HEK293 (cell line): ENCODE measurements around the gene STMND1.

Experiments
- ATF2 ChIP-seq: fragments of 450-650 bp; formaldehyde crosslinking; IDR thresholded peaks from 2 replicates; pipeline ENCODE4 v1.5.1; 2016; ENCODE audit warnings: missing biosample characterization, missing genetic modification characterization, low read depth
- KLF17 ChIP-seq: fragments of 450-650 bp; formaldehyde crosslinking; IDR thresholded peaks from 2 replicates; pipeline ENCODE4 v1.5.1; 2016; ENCODE audit warnings: missing biosample characterization, missing genetic modification characterization
- OVOL3 ChIP-seq: fragments of 450-650 bp; formaldehyde crosslinking; IDR thresholded peaks from 2 replicates; pipeline ENCODE4 v1.5.1; 2016; ENCODE audit warnings: missing biosample characterization, missing genetic modification characterization
- PRDM10 ChIP-seq: fragments of 450-650 bp; formaldehyde crosslinking; IDR thresholded peaks from 2 replicates; pipeline ENCODE4 v1.5.1; 2016; ENCODE audit warnings: missing biosample characterization, missing genetic modification characterization
- SALL2 ChIP-seq: fragments of 450-650 bp; formaldehyde crosslinking; IDR thresholded peaks from 2 replicates; pipeline ENCODE4 v1.5.0; 2017; ENCODE audit warnings: missing biosample characterization, mild to moderate bottlenecking, missing genetic modification characterization, borderline replicate concordance
- TSHZ1 ChIP-seq: fragments of 450-650 bp; formaldehyde crosslinking; IDR thresholded peaks from 2 replicates; pipeline ENCODE4 v1.5.1; 2016; ENCODE audit warnings: missing biosample characterization, missing genetic modification characterization, borderline replicate concordance
- ZFP41 ChIP-seq: fragments of 450-650 bp; formaldehyde crosslinking; IDR thresholded peaks from 2 replicates; pipeline ENCODE4 v1.5.1; 2016; ENCODE audit warnings: missing biosample characterization, missing genetic modification characterization, borderline replicate concordance
- ZNF114 ChIP-seq: fragments of 450-650 bp; formaldehyde crosslinking; IDR thresholded peaks from 2 replicates; pipeline ENCODE4 v1.5.0; 2017; ENCODE audit warnings: missing biosample characterization, missing genetic modification characterization
- ZNF16 ChIP-seq: fragments of 450-650 bp; formaldehyde crosslinking; IDR thresholded peaks from 2 replicates; pipeline ENCODE4 v1.5.1; 2016; ENCODE audit warnings: low read depth, missing biosample characterization, missing genetic modification characterization
- ZNF175 ChIP-seq: fragments of 450-650 bp; formaldehyde crosslinking; IDR thresholded peaks from 2 replicates; pipeline ENCODE4 v1.5.1; 2016; ENCODE audit warnings: missing biosample characterization, missing genetic modification characterization
- ZNF184 ChIP-seq: fragments of 450-650 bp; IDR thresholded peaks from 2 replicates; pipeline ENCODE4 v1.5.1; 2018; ENCODE audit warnings: missing biosample characterization, mild to moderate bottlenecking, missing genetic modification characterization
- ZNF280C ChIP-seq: fragments of 450-650 bp; formaldehyde crosslinking; IDR thresholded peaks from 2 replicates; pipeline ENCODE4 v1.5.1; 2016; ENCODE audit warnings: missing biosample characterization, missing genetic modification characterization
- ZNF335 ChIP-seq: fragments of 450-650 bp; formaldehyde crosslinking; conservative IDR thresholded peaks from 2 replicates; pipeline ENCODE4 v1.5.1; 2016; ENCODE audit warnings: missing biosample characterization, missing genetic modification characterization
- ZNF350 ChIP-seq: fragments of 450-650 bp; formaldehyde crosslinking; IDR thresholded peaks from 2 replicates; pipeline ENCODE4 v1.5.0; 2017; ENCODE audit warnings: missing biosample characterization, mild to moderate bottlenecking, missing genetic modification characterization
- ZNF37A ChIP-seq: fragments of 450-650 bp; IDR thresholded peaks from 2 replicates; pipeline ENCODE4 v1.5.1; 2018; ENCODE audit warnings: missing biosample characterization, missing genetic modification characterization
- ZNF426 ChIP-seq: fragments of 450-650 bp; formaldehyde crosslinking; IDR thresholded peaks from 2 replicates; pipeline ENCODE4 v1.5.1; 2017; ENCODE audit warnings: missing biosample characterization, missing genetic modification characterization, mild to moderate bottlenecking, inconsistent platforms, moderate library complexity
- ZNF518A ChIP-seq: fragments of 450-650 bp; formaldehyde crosslinking; conservative IDR thresholded peaks from 2 replicates; pipeline ENCODE4 v1.5.1; 2016; ENCODE audit warnings: low read depth, missing biosample characterization, missing genetic modification characterization
- ZNF785 ChIP-seq: fragments of 450-650 bp; formaldehyde crosslinking; IDR thresholded peaks from 2 replicates; pipeline ENCODE4 v1.5.1; 2016; ENCODE audit warnings: missing biosample characterization, missing genetic modification characterization

The STMND1 gene

GRCh38 chr6:17179530-17180073, 77.8 kb downstream of the STMND1 start (continued):
- peak; percentile 62; the same call in 1 of the 2 replicates for TF ChIP-seq PRDM10 (tag by site-specific recombination)
- TF ChIP-seq KLF17 (tag by site-specific recombination): 0 out of 2 replicates have a peak, but pooled peaks have one; percentile 59
- 0 out of 2 replicates have a peak, but pooled peaks have one; percentile 1 for TF ChIP-seq ZNF184 (tag by site-specific recombination)
- TF ChIP-seq ZNF114 (tag by site-specific recombination): no peak
- TF ChIP-seq ZNF280C (tag by site-specific recombination): no peak
- TF ChIP-seq TSHZ1 (tag by site-specific recombination): no peak
- no peak for TF ChIP-seq SALL2 (tag by site-specific recombination)
- TF ChIP-seq ZFP41 (tag by site-specific recombination): no peak
- TF ChIP-seq ZNF335: peak; percentile 41; the same call in 1 of the 2 replicates
- 0 out of 2 replicates have a peak, but pooled peaks have one; percentile 12 for TF ChIP-seq ZNF518A
- TF ChIP-seq ZNF426 (tag by site-specific recombination): no peak
- TF ChIP-seq ZNF175: no peak
- no peak for TF ChIP-seq ATF2 (tag by site-specific recombination)
- no peak for TF ChIP-seq ZNF350 (tag by site-specific recombination)
- no peak for TF ChIP-seq ZNF785
- no peak for TF ChIP-seq ZNF16 (tag by site-specific recombination)
- TF ChIP-seq ZNF37A (tag by site-specific recombination): no peak
- no peak for TF ChIP-seq OVOL3 (tag by site-specific recombination)
